Measurements from ENCODE around the gene ZNF892.

The ZNF892 gene

GRCh38 chr2:95215018-95215612, 7.8 kb downstream of the ZNF892 start:
- DNase-seq (ENCODE audit: low spot score), result no peak
- in situ Hi-C loops (cut with MboI; ENCODE audit: low sequenced_read_pairs, unreplicated experiment), result no loop called here

GRCh38 chr2:95220449-95220848, 13.1 kb downstream of the ZNF892 start:
- in situ Hi-C loops (cut with MboI; ENCODE audit: low sequenced_read_pairs, unreplicated experiment), result no loop called here
- no peak for TF ChIP-seq CTCF (IDR thresholded peaks at IDR 0.05; ENCODE audit: borderline replicate concordance, control extremely low read depth, extremely low read depth, insufficient read depth, missing control alignments)
- DNase-seq (ENCODE audit: low spot score), result no peak

More at GRCh38 chr2:95215018-95215612, 7.8 kb downstream of the ZNF892 start:
- no peak for TF ChIP-seq CTCF (IDR thresholded peaks at IDR 0.05; ENCODE audit: borderline replicate concordance, control extremely low read depth, extremely low read depth, insufficient read depth, missing control alignments)

- in situ Hi-C loops (cut with MboI; ENCODE audit: low sequenced_read_pairs, unreplicated experiment), result no loop called here
- no peak for TF ChIP-seq CTCF (IDR thresholded peaks at IDR 0.05; ENCODE audit: borderline replicate concordance, control extremely low read depth, extremely low read depth, insufficient read depth, missing control alignments)
- no peak for DNase-seq (ENCODE audit: low spot score)
These were observed 18.3 kb downstream of the ZNF892 start for GRCh38 chr2:95225658-95226057.

DNA sequence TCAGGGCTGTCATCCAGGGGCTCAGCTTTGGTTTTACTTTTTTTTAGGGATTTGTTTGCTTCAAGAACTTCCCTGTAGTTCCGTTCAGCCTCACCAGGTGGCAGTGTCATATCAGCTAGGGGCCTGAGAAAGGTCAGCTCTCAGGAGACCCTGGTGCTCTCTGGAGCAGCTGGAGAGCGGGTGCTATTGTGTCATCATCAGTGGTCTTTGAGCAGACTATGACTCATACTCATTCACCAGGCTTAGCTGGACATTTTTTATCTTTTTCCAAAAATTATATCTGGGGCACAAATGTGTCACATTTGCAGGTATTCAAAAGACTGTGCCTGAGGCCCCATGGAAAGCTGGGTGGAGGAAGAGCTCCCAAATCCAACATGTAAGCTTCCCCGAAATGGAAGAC, 24.4 kb downstream of the ZNF892 start:
- peak; percentile 42 for TF ChIP-seq CTCF (IDR thresholded peaks at IDR 0.05; ENCODE audit: borderline replicate concordance, control extremely low read depth, extremely low read depth, insufficient read depth, missing control alignments)
- peak; percentile 57 for DNase-seq (ENCODE audit: low spot score)
- in situ Hi-C loops (cut with MboI; ENCODE audit: low sequenced_read_pairs, unreplicated experiment), result no loop called here

DNA sequence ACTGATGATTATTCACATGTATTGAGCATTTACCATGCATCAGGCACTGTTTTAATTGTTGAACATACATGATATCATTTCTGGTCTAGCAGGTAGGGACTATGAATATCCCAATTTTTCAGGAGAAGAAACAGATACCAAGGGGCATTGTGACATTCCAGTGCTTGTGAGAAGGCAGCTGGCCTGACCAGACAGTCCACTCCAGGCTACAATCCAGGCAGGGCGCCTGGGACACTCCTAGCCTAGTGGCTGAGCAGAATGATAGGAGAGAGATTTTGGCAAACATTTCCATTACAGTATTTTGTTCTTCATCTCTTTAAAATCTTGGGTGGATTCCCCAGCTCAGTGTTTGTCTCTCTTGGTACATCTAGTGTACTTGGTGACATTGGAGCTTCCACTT, 24.9 kb downstream of the ZNF892 start:
- no peak for TF ChIP-seq CTCF (IDR thresholded peaks at IDR 0.05; ENCODE audit: borderline replicate concordance, control extremely low read depth, extremely low read depth, insufficient read depth, missing control alignments)
- in situ Hi-C loops (cut with MboI; ENCODE audit: low sequenced_read_pairs, unreplicated experiment), result no loop called here
- DNase-seq (ENCODE audit: low spot score), result no peak

- TF ChIP-seq CTCF (IDR thresholded peaks at IDR 0.05; ENCODE audit: borderline replicate concordance, control extremely low read depth, extremely low read depth, insufficient read depth, missing control alignments), result no peak
- DNase-seq (ENCODE audit: low spot score), result no peak
- in situ Hi-C loops (cut with MboI; ENCODE audit: low sequenced_read_pairs, unreplicated experiment), result no loop called here
These were observed 27.0 kb downstream of the ZNF892 start for GRCh38 chr2:95234286-95234785.

Data from GM13976 (cell line).